Suprapubic skin (tissue), 4 donors: ENCODE data around the gene CDK2. TPM values are rescaled to one million over a fixed set of nuclear protein-coding genes. Genes with fewer than 3 reads are reported as not detected.
"Not testable (repeated sequence)": the region's sequence is repeated elsewhere in the genome, so short reads cannot be mapped to it uniquely, and the experiment has no call there.

Experiments
- DNase-seq, 2 donors: peaks; one replicate each; pipeline ENCODE4 v3.0.0-alpha.2; 2019; ENCODE audit warnings: low spot score in 2 of 2
- H3K27ac ChIP-seq: fragments of 200-600 bp; sonication (generic); one replicate; pipeline ENCODE4 v1.5.1; 2019
- H3K27me3 ChIP-seq: fragments of 200-600 bp; sonication (generic); one replicate; pipeline ENCODE4 v1.5.1; 2019
- H3K36me3 ChIP-seq: fragments of 200-600 bp; sonication (generic); one replicate; pipeline ENCODE4 v1.5.1; 2019
- H3K4me1 ChIP-seq: fragments of 200-600 bp; sonication (generic); one replicate; pipeline ENCODE4 v1.5.1; 2019
- H3K4me3 ChIP-seq: fragments of 200-600 bp; sonication (generic); one replicate; pipeline ENCODE4 v1.5.1; 2019; ENCODE audit warnings: mild to moderate bottlenecking
- H3K9me3 ChIP-seq: fragments of 200-600 bp; sonication (generic); one replicate; pipeline ENCODE4 v1.5.1; 2019
- CTCF ChIP-seq, 2 donors: fragments of 200-600 bp in 1 of 2; fragments of 450-650 bp in 1 of 2; sonication (generic) in 1 of 2; IDR thresholded peaks; one replicate each; pipeline ENCODE4 v1.5.1; 2016 to 2019; ENCODE audit warnings: antibody characterized with exemption in 2 of 2, mild to moderate bottlenecking in 1 of 2, moderate library complexity in 1 of 2
- EP300 ChIP-seq: sonication (generic); formaldehyde crosslinking; IDR thresholded peaks from one replicate; pipeline ENCODE4 v1.6.1; 2017; ENCODE audit warnings: antibody characterized with exemption
- POLR2A ChIP-seq, 2 donors: fragments of 450-650 bp; IDR thresholded peaks; one replicate each; pipeline ENCODE4 v1.6.1; 2017; ENCODE audit warnings: antibody characterized with exemption in 2 of 2, mild to moderate bottlenecking in 2 of 2, moderate library complexity in 2 of 2
- POLR2AphosphoS5 ChIP-seq, 3 donors: sonication (generic); formaldehyde crosslinking; IDR thresholded peaks; one replicate each; pipeline ENCODE4 v1.6.1; 2017; ENCODE audit warnings: antibody characterized with exemption in 3 of 3
- WGBS: methylation state at CpG from one replicate; pipeline ENCODE4 v1.1.5; 2018; 5-methylcytosine and 5-hydroxymethylcytosine counted together
- total RNA-seq, 4 donors: library from RNA; depleted of rRNA; stranded (reverse); fragments of >200 nt; gene quantifications; one replicate each; pipeline ENCODE4 v1.1.0, GENCODE V29; 2016

The CDK2 gene
- total RNA-seq, 4 donors from 2014 or later: 18.4 to 33.2 (median 28.6) TPM

- no peaks in the 10 kb centered on the region for H3K9me3 ChIP-seq
- TF ChIP-seq POLR2A (IDR thresholded peaks at IDR 0.05): no peak
- TF ChIP-seq POLR2AphosphoS5 (IDR thresholded peaks at IDR 0.05): no peak
- TF ChIP-seq EP300: no peak
- TF ChIP-seq CTCF (IDR thresholded peaks at IDR 0.05): no peak
- H3K36me3 ChIP-seq: peaks cover 24% of the 10 kb centered on the region
- DNase-seq: no peak
- WGBS: 4% methylated on average over 5 of the region's 5 CpGs
- H3K27me3 ChIP-seq: no peaks in the 10 kb centered on the region
- peaks cover 15% of the 10 kb centered on the region for H3K4me1 ChIP-seq
- peak overlapping the region; percentile 59 for H3K4me3 ChIP-seq
- H3K27ac ChIP-seq: peak overlapping the region; percentile 74
Observed at GRCh38 chr12:55997535-55997859, 30.9 kb downstream of the CDK2 start.

- H3K27ac ChIP-seq, H3K27me3 ChIP-seq, DNase-seq, H3K4me3 ChIP-seq, H3K9me3 ChIP-seq: not testable (repeated sequence)
- peaks cover 15% of the 10 kb centered on the region for H3K4me1 ChIP-seq
- WGBS: 69% methylated on average over 6 of the region's 6 CpGs
- H3K36me3 ChIP-seq: peaks cover 21% of the 10 kb centered on the region
Observed at GRCh38 chr12:55999522-55999921, 32.9 kb downstream of the CDK2 start.

- peaks cover 21% of the 10 kb centered on the region for H3K36me3 ChIP-seq
- WGBS: 97% methylated on average over 14 of the region's 33 CpGs
- peaks cover 15% of the 10 kb centered on the region for H3K4me1 ChIP-seq
- not testable (repeated sequence) for H3K4me3 ChIP-seq, H3K27ac ChIP-seq, H3K9me3 ChIP-seq, H3K27me3 ChIP-seq, DNase-seq
Observed at GRCh38 chr12:55999999-56000540, 33.4 kb downstream of the CDK2 start.

GRCh38 chr12:56001487-56002100, 35.0 kb downstream of the CDK2 start:
- Histone ChIP-seq H3K27me3 (no peaks in the 10 kb centered on the region), H3K9me3 (no peaks in the 10 kb centered on the region), H3K27ac (no peak overlapping the region), H3K4me1 (peaks cover 9% of the 10 kb centered on the region), H3K36me3 (peaks cover 21% of the 10 kb centered on the region), H3K4me3 (no peak overlapping the region)
- 84% methylated on average over 7 of the region's 7 CpGs for WGBS
- no peak for DNase-seq
- no peak for TF ChIP-seq POLR2AphosphoS5 (IDR thresholded peaks at IDR 0.05)
- TF ChIP-seq CTCF (IDR thresholded peaks at IDR 0.05): no peak
- no peak for TF ChIP-seq EP300
- TF ChIP-seq POLR2A (IDR thresholded peaks at IDR 0.05): no peak

- not testable (repeated sequence) for H3K27ac ChIP-seq, DNase-seq, H3K4me3 ChIP-seq, H3K27me3 ChIP-seq, H3K9me3 ChIP-seq
- Histone ChIP-seq H3K36me3 (peaks cover 21% of the 10 kb centered on the region), H3K4me1 (peaks cover 12% of the 10 kb centered on the region)
- 79% methylated on average over 5 of the region's 5 CpGs for WGBS
Observed at GRCh38 chr12:56003376-56003775, 36.7 kb downstream of the CDK2 start.

GRCh38 chr12:56004211-56004610, 37.6 kb downstream of the CDK2 start:
- 93% methylated on average over 8 of the region's 10 CpGs for WGBS
- no peak overlapping the region for H3K27ac ChIP-seq
- no peaks in the 10 kb centered on the region for H3K27me3 ChIP-seq
- H3K36me3 ChIP-seq: peaks cover 21% of the 10 kb centered on the region
- H3K9me3 ChIP-seq: no peaks in the 10 kb centered on the region
- TF ChIP-seq POLR2AphosphoS5 (IDR thresholded peaks at IDR 0.05) (no peak), EP300 (no peak), CTCF (IDR thresholded peaks at IDR 0.05) (no peak), POLR2A (IDR thresholded peaks at IDR 0.05) (no peak)
- DNase-seq: no peak
- H3K4me3 ChIP-seq: no peak overlapping the region
- peaks cover 13% of the 10 kb centered on the region for H3K4me1 ChIP-seq
